ENCODE results near the gene BARHL1.

BARHL1 gene

DNA sequence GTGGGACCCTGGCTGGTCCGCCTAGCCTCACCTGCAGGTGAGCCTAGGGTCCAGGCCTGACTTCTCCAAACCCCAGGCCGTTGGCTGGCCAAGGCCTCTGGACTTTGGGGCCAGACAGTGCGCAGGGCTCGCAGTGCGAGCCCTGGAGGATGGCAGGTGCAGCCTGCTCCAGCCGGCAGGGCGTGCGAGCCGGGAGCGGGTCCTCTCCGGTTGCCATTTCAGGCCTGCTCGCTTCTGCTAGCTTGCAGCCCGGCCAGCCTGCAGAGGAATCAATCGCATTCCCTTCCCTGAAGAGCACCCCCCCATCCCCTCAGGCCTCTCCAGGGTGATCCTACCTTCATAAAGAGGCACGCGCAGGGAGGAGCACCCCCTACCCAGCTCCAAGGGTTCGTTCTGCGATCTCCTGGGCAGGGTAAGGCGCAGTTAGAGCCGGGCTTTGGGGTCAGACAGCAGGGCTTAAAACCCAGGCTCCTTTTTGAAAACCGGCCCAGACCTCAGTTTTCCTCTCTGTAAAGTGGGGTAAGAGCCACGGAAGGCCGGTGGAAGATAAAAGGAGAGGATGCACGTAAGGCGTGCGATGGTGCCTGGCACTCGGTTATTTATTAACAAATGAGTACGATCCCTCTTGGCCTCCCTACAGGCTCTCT, 6.2 kb downstream of the BARHL1 start:
- DNase-seq = no peak

DNA sequence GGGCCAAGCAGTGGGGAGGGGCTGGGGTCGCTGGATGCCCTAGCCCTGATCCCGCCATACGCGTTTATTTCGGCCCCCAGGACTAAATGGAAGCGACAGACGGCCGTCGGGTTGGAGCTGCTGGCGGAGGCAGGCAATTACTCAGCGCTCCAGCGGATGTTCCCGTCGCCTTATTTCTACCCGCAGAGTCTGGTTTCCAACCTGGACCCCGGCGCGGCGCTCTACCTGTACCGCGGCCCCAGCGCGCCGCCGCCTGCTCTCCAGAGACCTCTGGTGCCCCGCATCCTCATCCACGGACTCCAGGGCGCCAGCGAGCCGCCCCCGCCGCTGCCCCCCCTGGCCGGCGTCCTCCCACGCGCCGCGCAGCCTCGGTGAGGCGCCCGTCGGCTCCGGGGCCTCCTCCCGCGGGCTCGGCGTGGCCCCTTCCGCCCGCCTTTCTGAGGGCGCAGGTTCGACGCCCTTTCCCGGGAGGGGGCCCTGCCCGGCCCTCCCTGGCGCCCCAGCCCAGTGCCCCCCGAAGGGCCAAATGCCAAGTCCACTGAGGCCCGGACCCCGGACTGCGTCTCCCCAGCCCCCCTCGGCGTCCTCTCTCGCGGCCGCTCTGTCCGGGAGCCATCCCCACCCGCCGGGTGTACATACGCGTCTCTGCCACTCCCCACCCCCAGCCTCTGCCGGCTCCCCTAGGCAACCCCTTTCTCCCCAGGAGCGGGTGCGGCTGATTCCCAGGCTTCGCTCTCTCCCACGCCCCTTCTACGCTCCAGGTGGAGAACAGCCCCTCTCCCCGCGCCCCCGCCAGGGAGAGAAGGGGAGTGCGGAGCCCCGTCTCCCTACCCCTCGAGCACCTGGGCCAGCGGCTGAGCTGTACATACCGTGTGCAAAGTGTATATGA, 7.0 kb downstream of the BARHL1 start:
- DNase-seq = no peak

DNA sequence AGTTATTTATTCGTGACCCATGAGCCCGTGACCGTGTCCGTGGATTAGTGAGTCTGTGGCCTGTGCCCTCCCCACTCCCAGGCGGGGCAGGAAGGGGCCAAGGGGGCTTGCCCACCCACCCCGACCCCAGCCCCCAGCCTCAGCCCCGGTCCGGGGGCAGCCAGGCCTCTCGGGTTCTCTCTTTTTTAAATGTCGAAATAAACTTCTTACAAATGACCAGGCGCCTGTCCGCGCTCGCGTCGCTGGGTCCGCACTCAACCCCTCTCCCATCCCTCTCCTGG, 7.6 kb downstream of the BARHL1 start:
- DNase-seq = no peak

DNA sequence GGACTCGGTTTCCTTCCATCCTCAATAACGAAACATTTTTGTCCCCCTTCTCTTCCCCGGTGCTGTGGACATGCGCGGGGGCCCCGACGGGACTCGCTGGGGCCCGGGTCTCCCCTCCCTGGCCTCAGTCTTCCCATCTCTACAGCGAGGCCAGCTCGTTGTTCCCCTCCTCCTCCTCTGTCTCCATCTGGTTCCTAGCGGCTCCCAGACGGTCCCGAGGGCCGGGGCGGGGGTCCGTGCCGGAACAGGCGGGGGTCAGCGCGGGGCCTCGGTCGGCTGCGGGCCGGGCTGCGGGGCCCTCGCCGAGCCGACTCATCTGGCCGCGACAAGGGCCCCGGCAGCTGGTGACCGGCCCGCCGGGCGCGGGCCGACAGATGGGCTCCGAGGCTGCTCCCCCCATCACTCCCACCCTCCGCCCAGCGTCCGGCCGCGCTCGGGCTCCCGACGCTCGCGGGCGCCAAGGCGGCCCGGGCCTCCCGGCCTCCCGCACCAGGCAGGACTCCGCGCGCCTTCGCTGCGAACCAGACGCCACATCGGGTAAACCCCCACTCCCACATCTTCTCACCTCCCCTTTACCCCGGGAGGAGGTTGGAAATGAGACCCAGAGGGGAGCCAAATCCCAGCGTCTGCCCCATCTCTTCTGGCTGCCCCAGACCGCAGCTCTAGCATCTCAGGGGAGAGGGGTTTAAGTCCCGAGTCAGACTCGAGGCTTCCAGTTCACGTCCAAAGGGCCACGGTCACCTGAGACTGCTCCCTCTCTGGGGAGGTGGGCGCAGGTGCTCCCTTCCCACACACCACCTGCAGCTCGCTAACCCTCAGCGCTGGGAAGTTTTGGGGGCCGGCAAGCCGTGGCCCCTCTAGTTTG, 8.1 kb downstream of the BARHL1 start:
- no peak for DNase-seq

DNA sequence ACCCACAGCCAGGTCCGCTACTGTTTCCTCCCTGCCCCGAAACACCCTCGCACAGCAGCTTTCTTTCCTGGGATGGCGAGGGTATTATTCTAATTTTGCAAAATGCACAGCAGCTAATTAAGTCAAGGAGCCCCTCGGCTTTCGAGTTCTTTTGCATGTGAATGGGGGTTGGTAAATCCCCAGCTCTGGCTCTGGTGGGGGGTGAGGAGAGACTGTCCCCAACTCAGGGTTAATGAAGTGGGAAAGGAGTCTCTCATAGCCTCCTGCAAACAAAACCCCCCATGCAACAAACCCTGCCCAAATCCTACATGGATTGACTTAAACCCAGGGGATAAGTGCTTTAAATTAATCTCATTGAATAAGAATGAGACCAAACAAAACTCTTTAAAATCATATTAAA, 8.8 kb downstream of the BARHL1 start:
- no peak for DNase-seq

DNA sequence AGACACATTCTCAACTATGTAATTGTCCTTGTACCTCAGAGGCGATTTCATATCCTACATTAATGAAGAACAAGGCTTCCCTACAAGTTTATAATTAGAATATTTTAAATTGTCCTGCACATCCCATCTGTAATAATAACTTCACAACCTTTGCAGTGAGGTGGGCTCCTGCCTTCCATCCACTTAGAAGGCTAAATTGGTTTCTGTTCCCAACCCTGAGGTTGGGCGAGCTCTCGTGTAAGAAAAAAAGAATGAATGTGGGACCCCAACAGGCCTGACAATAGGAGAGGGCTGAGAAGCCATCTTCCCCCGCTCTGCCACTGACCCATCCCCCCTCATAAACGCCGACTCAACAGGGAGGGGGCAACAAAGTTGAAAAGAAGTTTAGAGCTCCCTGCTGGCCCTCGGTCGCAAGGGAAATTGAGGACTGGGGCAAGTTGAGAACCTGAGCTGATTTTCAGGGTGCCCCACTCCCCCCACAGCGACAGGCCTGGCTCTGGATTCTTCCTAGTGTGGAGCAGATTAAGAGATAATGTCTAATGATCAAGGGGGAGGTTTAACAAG, 9.4 kb downstream of the BARHL1 start:
- DNase-seq = no peak

DNA sequence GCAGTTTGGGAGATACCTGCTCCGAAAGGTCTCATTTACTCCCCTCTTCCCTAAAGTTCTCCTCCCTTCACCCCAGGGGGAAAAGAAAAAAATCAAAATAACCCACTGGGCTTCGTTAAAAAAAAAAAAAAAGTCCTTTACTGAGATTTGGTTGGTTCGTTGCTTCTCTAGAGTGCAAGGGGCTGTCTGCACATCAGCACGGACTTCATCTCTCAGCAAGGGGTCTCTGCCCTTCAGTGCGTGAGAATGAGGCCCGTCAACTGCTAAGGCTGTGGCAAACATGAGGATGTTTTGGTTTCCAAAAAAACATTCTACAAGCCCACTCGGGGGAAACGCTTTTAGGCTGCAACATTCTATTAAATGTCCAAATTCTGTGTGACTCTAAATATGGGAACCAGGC, 10.0 kb downstream of the BARHL1 start:
- no peak for DNase-seq

DNA sequence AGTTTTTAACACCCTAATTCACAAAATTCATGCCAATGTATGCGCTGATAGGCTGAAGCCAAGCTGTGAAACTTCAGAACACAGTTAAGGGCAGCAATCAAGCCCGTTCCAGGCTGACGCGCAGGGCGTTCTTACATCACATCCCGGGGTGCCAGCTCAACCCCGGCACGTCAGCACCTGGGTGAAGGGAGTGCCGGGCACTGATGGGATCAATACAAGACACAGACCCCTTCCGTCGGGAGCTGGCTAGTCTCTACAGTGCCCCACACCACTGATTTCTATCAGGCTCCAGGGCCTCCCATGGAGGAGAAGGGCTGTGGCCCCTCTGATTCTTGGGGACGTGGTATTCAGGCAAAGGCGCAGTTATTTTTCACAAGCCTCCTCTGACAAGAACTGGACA, 12.0 kb downstream of the BARHL1 start:
- no peak for DNase-seq

DNA sequence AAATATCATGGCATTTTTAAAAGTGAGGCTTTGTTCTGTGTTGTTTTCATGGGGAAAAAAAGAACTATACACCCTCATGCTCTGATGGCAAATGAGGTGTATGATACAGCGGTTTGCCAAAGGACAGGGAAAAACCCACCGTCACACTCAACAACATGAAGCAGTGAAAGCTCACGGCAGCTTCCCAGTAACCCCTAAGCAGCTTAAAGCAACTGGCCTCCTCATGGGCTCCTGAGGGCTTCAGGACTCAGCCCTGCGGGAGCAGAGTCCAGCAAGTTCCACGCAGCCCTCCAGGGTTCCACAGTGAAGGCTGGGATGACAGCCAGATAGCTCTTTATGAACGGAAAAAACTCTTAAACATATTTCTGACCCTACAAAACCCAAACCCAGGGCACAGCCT, 12.9 kb downstream of the BARHL1 start:
- DNase-seq = no peak

DNA sequence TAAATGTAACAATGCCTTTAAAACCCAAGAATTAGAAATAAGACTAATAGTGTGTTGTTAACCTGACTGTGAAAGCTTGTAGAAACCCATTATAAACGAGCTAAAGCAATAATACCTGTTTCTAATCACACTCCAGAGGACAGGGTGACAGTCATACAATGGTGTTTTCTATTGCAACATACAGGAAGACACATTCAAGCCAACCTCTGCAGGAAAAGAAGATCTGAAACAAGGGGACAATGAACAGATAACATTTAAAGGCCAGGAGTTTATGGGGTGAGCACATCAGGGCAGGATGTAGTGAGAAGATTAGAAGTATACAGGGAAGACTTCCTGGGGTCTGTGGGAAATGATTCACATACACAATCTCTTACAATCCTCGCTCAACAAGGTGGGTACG, 13.8 kb downstream of the BARHL1 start:
- DNase-seq = no peak

DNA sequence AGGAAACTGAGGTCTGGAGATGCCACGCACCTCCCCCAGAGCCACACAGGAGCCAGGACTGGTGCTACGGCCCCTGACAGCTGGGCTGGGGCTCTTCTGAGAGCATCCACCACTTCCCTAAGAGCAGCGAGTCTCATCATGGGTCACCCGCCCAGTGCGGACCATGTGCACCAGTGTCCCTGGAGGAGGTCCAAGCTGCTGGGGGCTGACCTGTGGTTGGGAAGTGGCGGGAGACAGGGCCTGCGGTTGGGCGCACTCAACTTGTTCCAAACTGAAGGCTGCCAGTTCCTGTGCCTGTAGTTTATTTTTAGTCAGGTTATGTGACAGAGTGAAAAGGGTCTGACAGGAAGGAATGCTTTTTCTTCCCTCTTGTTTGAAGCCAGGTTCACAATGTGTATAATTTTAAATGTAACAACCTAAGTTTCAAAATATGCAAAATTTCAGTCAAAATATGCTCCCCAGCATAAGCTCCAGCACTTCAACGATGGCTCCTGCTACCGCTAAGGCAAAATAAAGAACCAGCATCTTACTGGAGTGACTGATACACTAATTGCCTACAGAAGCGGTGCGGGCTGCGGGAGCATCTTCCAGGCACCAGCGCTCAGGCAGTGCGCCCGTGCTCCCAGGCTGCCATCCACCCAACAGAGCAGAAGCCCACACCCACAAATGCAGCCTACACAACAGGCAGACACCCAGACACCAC, 14.8 kb downstream of the BARHL1 start:
- no peak for DNase-seq

DNA sequence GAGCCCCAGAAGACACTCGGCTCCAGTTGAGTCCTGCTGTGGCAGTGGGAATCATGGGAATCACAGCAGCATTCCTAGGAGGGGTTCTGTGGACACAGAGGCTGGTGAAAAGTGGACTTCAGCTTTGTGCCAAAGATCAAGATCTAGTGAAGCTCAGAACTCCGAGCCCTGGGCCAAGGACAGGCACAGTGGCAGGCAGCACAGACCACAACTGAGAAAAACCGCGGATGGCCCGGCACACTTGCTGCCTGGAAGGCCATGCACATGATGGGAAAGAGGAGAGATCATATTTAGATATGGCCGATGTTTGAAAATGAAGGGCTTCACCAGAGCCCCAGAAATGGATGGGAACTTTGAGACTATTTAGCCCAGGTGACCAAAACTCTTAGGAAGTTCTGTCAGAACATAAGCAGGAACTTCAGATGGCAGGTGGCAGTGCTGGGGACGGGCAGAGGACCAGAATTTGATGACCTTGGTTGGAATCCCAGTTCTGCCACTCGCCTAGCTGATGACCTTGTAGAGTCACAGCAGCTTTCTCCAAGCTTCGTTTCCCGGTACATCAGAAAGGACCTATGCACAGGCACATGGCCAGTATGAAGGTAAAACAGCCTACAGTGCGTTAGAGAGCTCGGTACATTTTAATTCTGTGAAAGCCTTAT, 18.0 kb downstream of the BARHL1 start:
- DNase-seq = no peak

DNA sequence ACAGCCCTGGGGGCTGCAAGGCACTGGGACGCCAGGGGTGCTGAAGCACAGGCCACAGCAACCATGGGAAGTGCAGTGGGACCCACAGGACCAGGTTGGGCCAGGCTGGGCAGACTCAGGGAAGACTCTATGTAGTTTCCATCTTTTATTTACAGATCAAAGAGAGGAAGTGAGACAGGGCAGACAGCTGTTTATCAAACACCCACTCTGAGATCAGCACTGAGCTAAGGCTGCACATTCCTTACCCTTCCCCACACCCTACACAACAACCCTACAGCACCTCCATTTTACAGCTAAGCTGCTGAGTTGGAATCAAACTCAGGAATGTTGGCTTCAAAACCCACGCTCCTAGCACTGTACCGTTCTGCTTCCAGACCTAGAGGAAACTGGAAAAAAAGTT, 19.8 kb downstream of the BARHL1 start:
- DNase-seq = no peak

DNA sequence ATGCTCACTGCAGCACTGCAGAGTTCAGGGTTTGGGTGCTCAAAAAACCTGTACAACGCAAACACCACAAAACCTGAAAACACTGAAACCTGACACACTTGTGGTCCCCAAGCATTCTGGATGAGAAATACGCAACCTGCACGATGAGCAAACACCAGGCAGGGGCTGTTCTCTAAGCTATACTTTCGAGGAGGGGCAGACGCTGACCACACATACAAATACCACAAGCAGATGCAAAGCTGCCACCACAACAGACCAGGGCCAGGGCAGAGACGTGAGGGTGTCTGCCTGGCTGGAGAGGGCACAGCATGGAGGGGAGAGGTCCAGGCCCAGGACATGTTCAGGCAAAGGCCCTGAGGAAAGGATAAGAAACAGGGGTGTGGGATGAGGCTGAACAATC, 23.0 kb downstream of the BARHL1 start:
- DNase-seq = no peak

DNA sequence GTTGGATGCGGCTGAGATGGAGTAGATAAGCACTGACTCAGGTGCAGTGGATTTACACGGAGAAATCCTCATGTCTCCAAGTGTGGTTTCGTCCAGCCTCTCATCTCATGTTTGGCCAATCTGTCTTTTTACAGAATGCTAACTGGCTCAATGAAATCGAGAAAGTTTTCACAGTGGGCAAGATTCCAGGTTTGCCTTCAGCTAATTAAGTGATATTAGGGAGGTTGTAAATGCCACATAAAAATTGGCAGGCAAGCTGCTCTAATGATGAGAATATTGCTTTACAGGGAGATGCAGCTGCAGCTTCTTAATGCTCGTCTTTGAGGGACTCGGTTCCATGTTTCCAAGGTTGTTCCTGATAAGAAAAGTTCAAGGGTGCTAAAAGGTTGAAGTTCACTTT, 23.7 kb downstream of the BARHL1 start:
- no peak for DNase-seq

DNA sequence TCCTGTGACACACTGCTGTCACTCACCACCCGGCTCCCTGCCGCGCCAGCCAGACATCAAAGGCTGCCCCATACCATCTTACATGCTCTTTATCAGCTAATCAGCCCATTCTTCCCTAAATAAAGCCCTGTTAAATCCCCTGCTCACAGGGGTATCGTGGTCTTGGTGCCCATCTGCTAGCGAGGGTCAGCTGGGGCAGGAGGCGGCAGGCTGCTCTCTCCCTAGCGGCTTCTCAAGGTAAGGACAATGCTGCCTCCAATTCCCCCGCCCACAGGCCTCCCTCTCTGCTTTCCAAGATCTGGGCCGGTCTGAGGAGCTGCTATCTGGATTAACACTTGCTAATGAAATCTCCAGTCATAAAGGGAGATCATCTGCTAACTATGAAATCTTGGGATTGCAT, 26.8 kb downstream of the BARHL1 start:
- DNase-seq = no peak

DNA sequence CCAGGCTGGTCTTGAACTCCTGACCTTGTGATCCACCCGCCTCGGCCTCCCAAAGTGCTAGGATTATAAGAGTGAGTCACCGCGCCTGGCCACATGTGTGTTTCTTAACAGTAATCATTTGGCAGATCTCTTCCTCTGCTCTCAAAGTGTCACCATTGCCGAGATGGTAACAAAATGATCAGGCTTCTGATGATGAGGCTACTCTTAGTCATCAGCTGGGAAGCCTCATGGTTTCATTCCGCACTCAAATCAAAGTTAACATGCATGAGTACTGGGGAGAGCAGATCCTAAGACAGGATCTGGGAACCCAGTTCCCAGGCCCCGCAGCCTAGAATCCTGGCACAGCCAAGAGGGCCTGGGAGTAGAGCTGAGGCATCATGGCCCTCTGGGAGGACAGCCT, 27.4 kb downstream of the BARHL1 start:
- DNase-seq = no peak

DNA sequence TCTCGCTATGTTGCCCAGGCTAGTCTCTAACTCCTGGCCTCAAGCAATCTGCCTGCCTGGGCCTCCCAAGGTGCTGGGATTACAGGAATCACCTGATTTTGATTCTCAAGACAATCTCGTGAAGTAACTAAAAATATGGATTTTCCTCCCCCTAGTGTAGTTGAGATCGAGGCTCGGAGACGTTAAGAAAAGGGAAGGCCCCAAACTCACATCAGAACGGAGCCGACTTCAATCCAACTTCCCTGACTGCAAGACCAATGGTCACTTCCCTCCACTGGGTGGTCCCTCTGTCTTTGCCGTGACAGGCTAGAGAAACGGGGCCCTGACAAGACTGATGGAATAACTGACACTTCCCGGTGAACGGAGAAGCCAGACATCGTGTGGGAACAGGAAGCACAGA, 28.3 kb downstream of the BARHL1 start:
- no peak for DNase-seq

DNA sequence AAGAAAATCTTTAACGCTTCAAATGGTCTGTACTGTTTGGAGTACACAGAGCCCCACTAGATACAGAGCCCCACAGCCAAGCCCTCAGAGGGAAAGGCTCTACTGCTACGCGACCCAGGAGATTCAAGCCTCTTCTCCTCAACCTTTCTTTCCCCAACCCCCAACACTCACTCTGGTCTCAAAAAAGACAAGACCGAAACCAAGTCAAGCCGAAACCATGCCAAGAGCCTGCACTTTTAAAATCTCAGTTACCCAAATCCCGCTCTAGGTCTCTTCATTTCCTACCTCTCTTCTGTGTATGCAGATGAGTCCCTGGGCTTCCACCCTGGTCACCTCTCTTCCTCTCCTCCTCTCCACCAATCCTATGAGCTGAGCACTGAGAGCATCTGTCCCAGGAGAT, 31.9 kb downstream of the BARHL1 start:
- no peak for DNase-seq

DNA sequence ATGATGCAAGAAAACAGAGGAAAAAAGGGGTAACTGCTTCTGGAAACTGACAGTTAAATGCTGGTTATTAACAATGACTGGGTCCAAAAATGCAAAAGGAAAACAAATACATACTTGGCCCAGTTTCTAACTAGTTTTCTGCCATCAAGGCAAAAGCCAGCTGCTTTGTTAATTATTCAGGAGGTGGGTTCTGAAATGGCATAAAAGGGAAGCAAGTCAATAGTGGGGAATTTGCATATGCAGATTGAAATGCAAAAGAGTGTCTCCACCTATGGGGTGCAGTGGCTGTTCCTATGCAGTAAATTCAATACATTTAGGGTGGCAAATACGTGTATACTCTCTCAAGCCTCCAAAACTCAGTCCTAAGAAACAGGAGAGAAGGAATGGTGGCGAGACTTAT, 33.4 kb downstream of the BARHL1 start:
- no peak for DNase-seq

DNA sequence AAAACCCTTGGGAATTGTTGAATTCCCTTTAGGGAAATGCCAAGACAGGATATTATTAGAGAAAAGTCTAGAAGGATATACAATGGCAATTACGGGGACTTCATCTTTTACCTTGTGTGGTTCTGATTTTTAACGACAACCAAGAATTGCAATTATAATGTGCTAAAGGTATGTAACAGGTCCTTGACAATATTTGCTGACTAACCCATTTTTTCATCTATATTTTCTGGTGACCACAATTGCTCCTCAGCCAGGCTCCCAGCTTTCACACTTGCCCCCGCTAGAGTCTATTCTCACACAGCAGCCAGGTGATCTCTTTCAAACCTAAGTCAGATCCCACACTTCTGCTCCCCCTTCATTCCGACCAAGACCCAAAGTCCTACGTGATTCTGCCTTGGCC, 34.3 kb downstream of the BARHL1 start:
- DNase-seq = no peak

DNA sequence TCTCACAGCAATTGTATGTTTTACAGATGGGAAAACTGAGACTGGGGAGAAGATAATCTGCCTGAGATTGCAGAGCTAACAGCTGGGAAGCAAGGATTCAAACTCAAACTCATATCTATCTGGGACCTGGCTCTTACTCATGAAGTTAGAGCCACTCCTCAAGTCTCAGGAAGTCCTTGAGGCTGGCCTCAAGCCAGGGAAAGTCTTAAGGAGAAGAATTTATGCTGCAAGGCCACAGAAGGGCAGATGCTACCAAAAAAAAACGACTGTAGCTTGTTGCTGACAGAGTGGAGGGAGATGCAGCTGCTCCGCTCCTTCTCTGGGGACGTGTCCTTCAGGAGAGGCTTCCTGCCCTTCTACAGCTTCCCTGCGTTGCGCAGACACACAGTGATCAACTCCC, 39.8 kb downstream of the BARHL1 start:
- DNase-seq = no peak
